IMR-90 (cell line): ENCODE data around the gene KCNJ4. TPM values are rescaled to one million over a fixed set of nuclear protein-coding genes. Genes with fewer than 3 reads are reported as not detected.

Experiments
- ATAC-seq: fragments of 200-7000 bp; cut with Tn5 transposase; 2 replicates; pipeline ENCODE4 v1.9.1; 2020; ENCODE audit warnings: low read depth, mild to moderate bottlenecking, moderate library complexity
- BruUV-seq: library from RNA; stranded (reverse); fragments of 400-500 nt; replicated peaks from 2 replicates; lab custom pipeline; 2021; lab: Mats Ljungman, UMichigan
- CTCF ChIA-PET: fragments of 300-600 bp; formaldehyde crosslinking; extraction: SDS; loops from one replicate; lab custom pipeline; 2021; ENCODE audit warnings: antibody characterized with exemption; lab: Yijun Ruan, JAX
- POLR2A ChIA-PET: fragments of 300-600 bp; sonication (Branson Sonifier 250); formaldehyde crosslinking; loops from one replicate; lab custom pipeline; 2022; ENCODE audit warnings: antibody characterized with exemption; ENCODE audit not compliant: unreplicated experiment; lab: Charles Lee
- DNase-seq: peaks from one replicate; pipeline ENCODE4 v3.0.0; 2013
- H2AFZ ChIP-seq: replicated peaks from 2 replicates; pipeline ENCODE3; 2013; ENCODE audit warnings: low read length, mild to moderate bottlenecking; ENCODE audit not compliant: poor library complexity
- H2AK5ac ChIP-seq: 2 replicates; pipeline ENCODE4 v1.6.1; 2013; ENCODE audit warnings: low read depth, low read length, inconsistent platforms
- H2AK9ac ChIP-seq: replicated peaks from 2 replicates; pipeline ENCODE3; 2013; ENCODE audit warnings: mild to moderate bottlenecking, low read depth, low read length, moderate library complexity; ENCODE audit not compliant: poor library complexity
- H2BK120ac ChIP-seq: 2 replicates; pipeline ENCODE4 v1.6.1; 2013; ENCODE audit warnings: low read depth, low read length, inconsistent platforms
- H2BK15ac ChIP-seq: 3 replicates; pipeline ENCODE4 v1.6.1; 2013; ENCODE audit warnings: low read depth, low read length, inconsistent platforms
- H2BK20ac ChIP-seq: 2 replicates; pipeline ENCODE4 v1.6.1; 2013; ENCODE audit warnings: low read depth, mild to moderate bottlenecking, inconsistent platforms, low read length, moderate library complexity
- H2BK5ac ChIP-seq: 2 replicates; pipeline ENCODE4 v1.6.1; 2013; ENCODE audit warnings: mild to moderate bottlenecking, low read depth, low read length, inconsistent platforms; ENCODE audit not compliant: poor library complexity, severe bottlenecking
- H3K14ac ChIP-seq: replicated peaks from 2 replicates; pipeline ENCODE4 v1.6.1; 2013; ENCODE audit warnings: low read depth, low read length, inconsistent platforms
- H3K18ac ChIP-seq: 2 replicates; pipeline ENCODE4 v1.6.1; 2013; ENCODE audit warnings: low read depth, low read length, control low read depth
- H3K23ac ChIP-seq: 2 replicates; pipeline ENCODE4 v1.6.1; 2013; ENCODE audit warnings: low read depth, low read length, inconsistent platforms
- H3K27ac ChIP-seq: 2 replicates; pipeline ENCODE4 v1.5.1; 2013; ENCODE audit warnings: mild to moderate bottlenecking, control low read depth, low read length; ENCODE audit not compliant: insufficient read depth
- H3K27me3 ChIP-seq: 2 replicates; pipeline ENCODE4 v1.6.1; 2013; ENCODE audit warnings: low read length; ENCODE audit not compliant: control insufficient read depth, insufficient read depth
- H3K36me3 ChIP-seq: 2 replicates; pipeline ENCODE4 v1.6.1; 2013; ENCODE audit warnings: low read length, mixed read lengths; ENCODE audit not compliant: control insufficient read depth, insufficient read depth
- H3K4ac ChIP-seq: 2 replicates; pipeline ENCODE4 v1.6.1; 2013; ENCODE audit warnings: low read depth, low read length, inconsistent platforms
- H3K4me1 ChIP-seq: 2 replicates; pipeline ENCODE4 v1.6.1; 2013; ENCODE audit warnings: low read length, mixed read lengths; ENCODE audit not compliant: control insufficient read depth, insufficient read depth
- H3K4me2 ChIP-seq: 2 replicates; pipeline ENCODE4 v1.6.1; 2013; ENCODE audit warnings: low read depth, mild to moderate bottlenecking, control low read depth, low read length, moderate library complexity
- H3K4me3 ChIP-seq: 2 replicates; pipeline ENCODE4 v1.5.1; 2013; ENCODE audit warnings: low read depth, mild to moderate bottlenecking, control low read depth, low read length, moderate library complexity; ENCODE audit not compliant: insufficient read depth
- H3K56ac ChIP-seq: 2 replicates; pipeline ENCODE4 v1.6.1; 2013; ENCODE audit warnings: low read length, inconsistent platforms; ENCODE audit not compliant: insufficient read depth; ENCODE audit errors: extremely low read depth
- H3K79me1 ChIP-seq, 2 experiments: 2 replicates each; pipeline ENCODE4 v1.6.1; 2013; ENCODE audit warnings: low read length in 2 of 2, inconsistent platforms in 1 of 2, low read depth in 1 of 2
- H3K9ac ChIP-seq: 2 replicates; pipeline ENCODE4 v1.6.1; 2013; ENCODE audit warnings: low read depth, low read length, control low read depth
- H3K9me1 ChIP-seq: 2 replicates; pipeline ENCODE4 v1.6.1; 2013; ENCODE audit warnings: low read length, inconsistent platforms; ENCODE audit not compliant: insufficient read depth
- H3K9me3 ChIP-seq: 2 replicates; pipeline ENCODE4 v1.6.1; 2013; ENCODE audit warnings: low read length; ENCODE audit not compliant: control insufficient read depth, insufficient read depth
- H4K20me1 ChIP-seq: 2 replicates; pipeline ENCODE4 v1.6.1; 2013; ENCODE audit warnings: low read length, inconsistent platforms; ENCODE audit not compliant: insufficient read depth
- H4K5ac ChIP-seq: 2 replicates; pipeline ENCODE4 v1.6.1; 2013; ENCODE audit warnings: mild to moderate bottlenecking, low read depth, low read length, control low read depth
- H4K8ac ChIP-seq, 2 experiments: 2 replicates each; pipeline ENCODE4 v1.6.1; 2013; ENCODE audit warnings: low read depth in 2 of 2, low read length in 2 of 2, control low read depth in 1 of 2, inconsistent platforms in 1 of 2
- H4K91ac ChIP-seq: 2 replicates; pipeline ENCODE4 v1.6.1; 2013; ENCODE audit warnings: low read depth, low read length, inconsistent platforms; ENCODE audit not compliant: insufficient read depth
- CHD1 ChIP-seq: IDR thresholded peaks from 2 replicates; pipeline ENCODE4 v1.6.1; 2012; ENCODE audit warnings: low read depth, low read length, improper control_type of control experiment
- POLR2A ChIP-seq: IDR thresholded peaks from 2 replicates; pipeline ENCODE4 v1.6.1; 2012; ENCODE audit warnings: mild to moderate bottlenecking, low read depth, low read length
- WGBS, 2 experiments: methylation state at CpG; one replicate each; pipeline versions ENCODE4 v1.1.5 to v1.1.7; 2013; ENCODE audit warnings: missing lambda C conversion rate in 2 of 2; ENCODE audit not compliant: insufficient read length in 1 of 2; ENCODE audit errors: extremely low coverage in 2 of 2; 5-methylcytosine and 5-hydroxymethylcytosine counted together
- dilution Hi-C: fragments of 300-500 bp; cut with HindIII; formaldehyde crosslinking; loops from one replicate; pipeline ENCODE4 v1.14.3; 2018; ENCODE audit warnings: low sequenced_read_pairs; ENCODE audit not compliant: unreplicated experiment
- in situ Hi-C: fragments of 300-500 bp; cut with MboI; formaldehyde crosslinking; loops from 3 replicates; pipeline ENCODE4 v1.14.3; 2019; ENCODE audit warnings: low sequenced_read_pairs, inconsistent platforms, mixed read lengths
- intact Hi-C: fragments of 100-400 bp; cut with micrococcal nuclease; formaldehyde crosslinking; loops from 2 replicates; pipeline ENCODE4 v1.10.0; 2022
- polyA plus RNA-seq, 3 experiments: library from polyadenylated mRNA; depleted of rRNA; stranded (reverse); fragments of >200 nt; gene quantifications; 2 replicates each; pipeline ENCODE4 v1.2.3, GENCODE V29; 2012; ENCODE audit warnings: low replicate concordance in 1 of 3
- total RNA-seq: library from RNA; depleted of rRNA; stranded (reverse); fragments of >200 nt; gene quantifications from 2 replicates; pipeline ENCODE4 v1.2.3, GENCODE V29; 2012

Gene KCNJ4
- total and polyA plus RNA-seq, 2 of the 4 experiments (the other 2 are of a cell fraction) = not detected

DNA sequence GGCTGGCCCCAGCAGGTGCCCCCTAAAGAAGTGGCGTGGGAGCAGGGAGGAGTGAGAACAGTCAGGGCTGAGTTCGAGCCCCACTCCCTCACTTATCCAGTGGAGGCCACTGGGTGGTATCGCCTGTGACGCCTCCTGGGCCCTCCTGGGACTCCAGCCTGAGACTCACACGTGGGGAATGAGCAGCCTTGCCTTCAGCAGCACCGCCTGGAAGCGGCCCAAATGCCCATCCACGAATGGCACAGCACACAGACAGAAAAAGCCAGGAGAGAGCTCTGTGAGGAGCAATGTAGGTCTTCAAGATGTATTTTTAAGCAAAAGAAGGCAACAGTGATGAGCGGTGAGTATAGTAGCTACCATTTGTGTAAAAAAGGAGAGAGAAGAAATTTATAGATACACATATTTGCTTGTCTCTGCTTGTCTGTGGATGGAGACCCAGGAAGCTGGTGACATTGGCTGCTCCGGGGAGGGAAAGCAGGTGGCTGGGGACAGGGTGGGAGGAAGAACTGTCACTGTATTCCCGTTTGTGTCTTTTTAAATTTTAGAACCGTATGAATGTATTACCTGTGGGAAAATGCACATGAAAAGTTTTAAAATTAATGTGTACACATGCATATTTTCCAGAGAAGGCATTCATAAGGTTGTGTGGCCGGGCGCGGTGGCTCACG is 13.2 kb downstream of the KCNJ4 start:
- Histone ChIP-seq H3K4me1 (no peaks in the 10 kb centered on the region), H3K36me3 (no peaks in the 10 kb centered on the region), H2BK5ac (no peak overlapping the region), H2BK15ac (no peak overlapping the region), H3K9me3 (no peaks in the 10 kb centered on the region), H3K23ac (no peak overlapping the region), H3K27me3 (peaks cover 53% of the 10 kb centered on the region), H3K4ac (no peak overlapping the region), H2BK120ac (no peak overlapping the region), H2AFZ (no peak overlapping the region), H3K9ac (no peak overlapping the region), H4K8ac (no peak overlapping the region), H4K20me1 (peaks cover 2% of the 10 kb centered on the region; the same call in 1 of the 2 replicates), H4K91ac (no peak overlapping the region), H2AK9ac (no peak overlapping the region), H2BK20ac (no peak overlapping the region), H3K4me2 (no peak overlapping the region), H3K9me1 (no peaks in the 10 kb centered on the region), H3K4me3 (no peak overlapping the region), H3K56ac (no peak overlapping the region), H2AK5ac (no peak overlapping the region), H3K14ac (no peak overlapping the region), H3K18ac (no peak overlapping the region), H4K5ac (no peak overlapping the region), H3K27ac (no peak overlapping the region), H3K79me1 (no peaks in the 10 kb centered on the region)
- POLR2A ChIA-PET = no interaction called here
- 80% methylated on average over 1 of the region's 16 CpGs; no CpG with 5 or more reads in 1 of the 2 experiments for WGBS, 2 experiments
- in situ Hi-C loops = no loop called here
- dilution Hi-C loops = no loop called here
- ATAC-seq = no peak
- DNase-seq = no peak
- BruUV-seq = no TSS peak
- TF ChIP-seq POLR2A (no peak), CHD1 (no peak)
- intact Hi-C loops = no loop called here
- CTCF ChIA-PET = no interaction called here
